H1 (cell line): ENCODE measurements around the gene CDC42EP1. TPM values are rescaled to one million over a fixed set of nuclear protein-coding genes. Genes with fewer than 3 reads are reported as not detected.

ENCODE experiments used
- KDM4A ChIP-seq: IDR thresholded peaks from one replicate; pipeline ENCODE4 v1.7.1; 2012; ENCODE audit warnings: low read depth, mild to moderate bottlenecking, moderate library complexity, low read length, inconsistent platforms; ENCODE audit not compliant: severe bottlenecking
- PHF8 ChIP-seq: fragments of 200-600 bp; sonication (generic); conservative IDR thresholded peaks from 2 replicates; pipeline ENCODE4 v1.7.1; 2012; ENCODE audit warnings: low read depth, mild to moderate bottlenecking, inconsistent platforms, low read length, moderate library complexity
- RNF2 ChIP-seq: fragments of 200-900, 300-1000 bp; sonication (generic); IDR thresholded peaks from 2 replicates; pipeline ENCODE4 v1.7.1; 2016; ENCODE audit warnings: borderline replicate concordance, low read depth, mild to moderate bottlenecking, antibody characterized with exemption, low read length; ENCODE audit not compliant: poor library complexity, severe bottlenecking; ENCODE audit errors: missing control alignments
- TCF12 ChIP-seq: IDR thresholded peaks from 2 replicates; pipeline ENCODE4 v1.6.1; 2011; ENCODE audit warnings: low read depth, mild to moderate bottlenecking, low read length
- TEAD4 ChIP-seq: IDR thresholded peaks from 2 replicates; pipeline ENCODE4 v1.6.1; 2012; ENCODE audit warnings: low read depth, low read length, inconsistent platforms, mixed read lengths
- polyA plus RNA-seq, 7 experiments: library from polyadenylated mRNA; depleted of rRNA in 3 of 7; stranded (reverse) in 5 of 7; unstranded in 2 of 7; fragments of >200 nt in 5 of 7; fragments of 200-250 nt in 2 of 7; gene quantifications; 1 replicate in 5 of 7; 2 replicates in 1 of 7; 4 replicates in 1 of 7; pipeline versions ENCODE4 v1.2.1 to v1.2.3, GENCODE V29; 2011 to 2013; ENCODE audit warnings: missing spikeins in 2 of 7, mixed read lengths in 2 of 7
- total RNA-seq: library from RNA; stranded (reverse); fragmentation: NEBNext Ultra II Directional; extraction: Animal tissue kit (Norgen Biotek cat#: 25700); gene quantifications from 2 replicates; pipeline ENCODE4 v1.2.1, GENCODE V29; 2021
- TF ChIP-seq, protein P1 (sequence below): fragments of 300-600 bp; sonication (generic); IDR thresholded peaks from 2 replicates; pipeline ENCODE4 v1.7.1; 2012; ENCODE audit warnings: low read length, moderate library complexity, mild to moderate bottlenecking, inconsistent platforms; ENCODE audit not compliant: insufficient replicate concordance

CDC42EP1 gene
- total and polyA plus RNA-seq, 2 of the 8 experiments (the other 6 are each of a cell fraction or from before 2014, with no cell fraction given), result 8.3 to 11.2 TPM

- TF ChIP-seq, protein P1, sequence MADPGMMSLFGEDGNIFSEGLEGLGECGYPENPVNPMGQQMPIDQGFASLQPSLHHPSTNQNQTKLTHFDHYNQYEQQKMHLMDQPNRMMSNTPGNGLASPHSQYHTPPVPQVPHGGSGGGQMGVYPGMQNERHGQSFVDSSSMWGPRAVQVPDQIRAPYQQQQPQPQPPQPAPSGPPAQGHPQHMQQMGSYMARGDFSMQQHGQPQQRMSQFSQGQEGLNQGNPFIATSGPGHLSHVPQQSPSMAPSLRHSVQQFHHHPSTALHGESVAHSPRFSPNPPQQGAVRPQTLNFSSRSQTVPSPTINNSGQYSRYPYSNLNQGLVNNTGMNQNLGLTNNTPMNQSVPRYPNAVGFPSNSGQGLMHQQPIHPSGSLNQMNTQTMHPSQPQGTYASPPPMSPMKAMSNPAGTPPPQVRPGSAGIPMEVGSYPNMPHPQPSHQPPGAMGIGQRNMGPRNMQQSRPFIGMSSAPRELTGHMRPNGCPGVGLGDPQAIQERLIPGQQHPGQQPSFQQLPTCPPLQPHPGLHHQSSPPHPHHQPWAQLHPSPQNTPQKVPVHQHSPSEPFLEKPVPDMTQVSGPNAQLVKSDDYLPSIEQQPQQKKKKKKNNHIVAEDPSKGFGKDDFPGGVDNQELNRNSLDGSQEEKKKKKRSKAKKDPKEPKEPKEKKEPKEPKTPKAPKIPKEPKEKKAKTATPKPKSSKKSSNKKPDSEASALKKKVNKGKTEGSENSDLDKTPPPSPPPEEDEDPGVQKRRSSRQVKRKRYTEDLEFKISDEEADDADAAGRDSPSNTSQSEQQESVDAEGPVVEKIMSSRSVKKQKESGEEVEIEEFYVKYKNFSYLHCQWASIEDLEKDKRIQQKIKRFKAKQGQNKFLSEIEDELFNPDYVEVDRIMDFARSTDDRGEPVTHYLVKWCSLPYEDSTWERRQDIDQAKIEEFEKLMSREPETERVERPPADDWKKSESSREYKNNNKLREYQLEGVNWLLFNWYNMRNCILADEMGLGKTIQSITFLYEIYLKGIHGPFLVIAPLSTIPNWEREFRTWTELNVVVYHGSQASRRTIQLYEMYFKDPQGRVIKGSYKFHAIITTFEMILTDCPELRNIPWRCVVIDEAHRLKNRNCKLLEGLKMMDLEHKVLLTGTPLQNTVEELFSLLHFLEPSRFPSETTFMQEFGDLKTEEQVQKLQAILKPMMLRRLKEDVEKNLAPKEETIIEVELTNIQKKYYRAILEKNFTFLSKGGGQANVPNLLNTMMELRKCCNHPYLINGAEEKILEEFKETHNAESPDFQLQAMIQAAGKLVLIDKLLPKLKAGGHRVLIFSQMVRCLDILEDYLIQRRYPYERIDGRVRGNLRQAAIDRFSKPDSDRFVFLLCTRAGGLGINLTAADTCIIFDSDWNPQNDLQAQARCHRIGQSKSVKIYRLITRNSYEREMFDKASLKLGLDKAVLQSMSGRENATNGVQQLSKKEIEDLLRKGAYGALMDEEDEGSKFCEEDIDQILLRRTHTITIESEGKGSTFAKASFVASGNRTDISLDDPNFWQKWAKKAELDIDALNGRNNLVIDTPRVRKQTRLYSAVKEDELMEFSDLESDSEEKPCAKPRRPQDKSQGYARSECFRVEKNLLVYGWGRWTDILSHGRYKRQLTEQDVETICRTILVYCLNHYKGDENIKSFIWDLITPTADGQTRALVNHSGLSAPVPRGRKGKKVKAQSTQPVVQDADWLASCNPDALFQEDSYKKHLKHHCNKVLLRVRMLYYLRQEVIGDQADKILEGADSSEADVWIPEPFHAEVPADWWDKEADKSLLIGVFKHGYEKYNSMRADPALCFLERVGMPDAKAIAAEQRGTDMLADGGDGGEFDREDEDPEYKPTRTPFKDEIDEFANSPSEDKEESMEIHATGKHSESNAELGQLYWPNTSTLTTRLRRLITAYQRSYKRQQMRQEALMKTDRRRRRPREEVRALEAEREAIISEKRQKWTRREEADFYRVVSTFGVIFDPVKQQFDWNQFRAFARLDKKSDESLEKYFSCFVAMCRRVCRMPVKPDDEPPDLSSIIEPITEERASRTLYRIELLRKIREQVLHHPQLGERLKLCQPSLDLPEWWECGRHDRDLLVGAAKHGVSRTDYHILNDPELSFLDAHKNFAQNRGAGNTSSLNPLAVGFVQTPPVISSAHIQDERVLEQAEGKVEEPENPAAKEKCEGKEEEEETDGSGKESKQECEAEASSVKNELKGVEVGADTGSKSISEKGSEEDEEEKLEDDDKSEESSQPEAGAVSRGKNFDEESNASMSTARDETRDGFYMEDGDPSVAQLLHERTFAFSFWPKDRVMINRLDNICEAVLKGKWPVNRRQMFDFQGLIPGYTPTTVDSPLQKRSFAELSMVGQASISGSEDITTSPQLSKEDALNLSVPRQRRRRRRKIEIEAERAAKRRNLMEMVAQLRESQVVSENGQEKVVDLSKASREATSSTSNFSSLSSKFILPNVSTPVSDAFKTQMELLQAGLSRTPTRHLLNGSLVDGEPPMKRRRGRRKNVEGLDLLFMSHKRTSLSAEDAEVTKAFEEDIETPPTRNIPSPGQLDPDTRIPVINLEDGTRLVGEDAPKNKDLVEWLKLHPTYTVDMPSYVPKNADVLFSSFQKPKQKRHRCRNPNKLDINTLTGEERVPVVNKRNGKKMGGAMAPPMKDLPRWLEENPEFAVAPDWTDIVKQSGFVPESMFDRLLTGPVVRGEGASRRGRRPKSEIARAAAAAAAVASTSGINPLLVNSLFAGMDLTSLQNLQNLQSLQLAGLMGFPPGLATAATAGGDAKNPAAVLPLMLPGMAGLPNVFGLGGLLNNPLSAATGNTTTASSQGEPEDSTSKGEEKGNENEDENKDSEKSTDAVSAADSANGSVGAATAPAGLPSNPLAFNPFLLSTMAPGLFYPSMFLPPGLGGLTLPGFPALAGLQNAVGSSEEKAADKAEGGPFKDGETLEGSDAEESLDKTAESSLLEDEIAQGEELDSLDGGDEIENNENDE, result no peak
- TF ChIP-seq KDM4A (no peak), TEAD4 (no peak), PHF8 (no peak), TCF12 (no peak), RNF2 (no peak)
- TF ChIP-seq, all 59 proteins: peak for 0
These were observed 34.4 kb upstream of the CDC42EP1 start (continued) for GRCh38 chr22:37525746-37526350.
